NCI-H82 treated with DMSO at 0.1 percent for 48 hours (cell line): ENCODE results near the gene PTPRN2.
"Not testable (repeated sequence)": the region's sequence is repeated elsewhere in the genome, so short reads cannot be mapped to it uniquely, and the experiment has no call there.

Source experiments
- DNase-seq: peaks from one replicate; lab custom pipeline; 2025; ENCODE audit not compliant: unreplicated experiment; lab: John Stamatoyannopoulos, UW

PTPRN2 gene

DNA sequence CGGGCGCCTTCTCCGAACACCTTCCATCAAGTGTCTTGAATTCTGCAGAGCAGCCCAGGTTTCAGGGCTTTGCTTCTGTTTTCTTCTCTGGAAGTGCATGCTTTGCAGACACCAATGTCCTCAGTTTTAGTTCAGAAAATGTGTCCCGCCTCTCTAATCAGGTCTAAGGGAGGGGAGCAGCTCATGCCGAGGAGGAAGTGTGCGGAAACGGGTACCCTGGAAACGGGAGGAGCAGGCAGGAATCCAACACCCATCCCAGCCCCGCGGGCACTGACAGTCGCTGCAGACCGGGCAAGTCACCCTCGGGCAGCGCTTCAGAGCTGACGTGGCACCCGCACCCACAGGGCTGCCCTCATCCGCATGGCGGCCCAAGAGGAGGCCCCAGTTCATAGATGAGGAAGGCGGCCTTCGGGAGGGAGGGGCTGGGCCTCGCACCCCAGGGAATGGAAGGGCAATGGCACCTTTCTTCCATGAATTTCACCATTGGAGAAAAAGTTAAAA, 912.1 kb downstream of the PTPRN2 start:
- DNase-seq = no peak

DNA sequence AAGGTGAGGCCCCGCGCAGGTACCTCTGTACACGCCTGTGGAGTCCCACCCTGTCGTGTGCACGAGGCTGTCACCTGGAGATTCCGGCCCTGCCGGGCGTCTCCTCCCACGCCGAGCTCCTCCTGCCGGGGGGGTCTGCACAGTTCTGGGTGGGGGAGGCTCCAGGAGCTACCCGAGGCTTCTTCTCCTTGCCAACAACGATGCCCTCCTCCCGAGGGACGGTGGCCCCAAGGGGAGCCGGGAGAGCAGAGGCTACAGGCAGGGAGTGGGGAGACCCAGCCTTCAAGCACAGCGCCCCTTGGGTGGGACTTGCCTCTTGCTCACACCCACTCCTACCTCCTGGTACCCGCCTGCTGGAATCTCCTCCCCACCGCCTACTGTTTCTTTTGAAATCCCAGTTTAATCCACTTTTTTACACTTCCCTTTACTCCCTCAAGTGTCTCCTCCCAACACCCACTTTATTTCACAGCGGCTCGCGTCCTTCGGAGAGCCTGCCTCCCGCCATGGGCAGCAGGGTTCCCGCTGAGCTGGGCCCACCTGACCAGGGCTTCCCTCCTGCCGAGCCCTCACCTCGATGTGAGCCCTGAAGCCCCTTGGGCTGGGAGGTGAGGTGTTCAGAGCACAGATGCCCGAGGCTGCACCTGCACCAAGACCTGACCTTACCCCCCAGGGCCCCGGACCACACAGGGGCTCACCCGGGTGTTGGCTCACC, 912.8 kb downstream of the PTPRN2 start:
- no peak for DNase-seq

GRCh38 chr7:157674027-157674714, 913.5 kb downstream of the PTPRN2 start:
- DNase-seq = no peak

- DNase-seq = no peak
These were observed 914.0 kb downstream of the PTPRN2 start for GRCh38 chr7:157673573-157673972.

DNA sequence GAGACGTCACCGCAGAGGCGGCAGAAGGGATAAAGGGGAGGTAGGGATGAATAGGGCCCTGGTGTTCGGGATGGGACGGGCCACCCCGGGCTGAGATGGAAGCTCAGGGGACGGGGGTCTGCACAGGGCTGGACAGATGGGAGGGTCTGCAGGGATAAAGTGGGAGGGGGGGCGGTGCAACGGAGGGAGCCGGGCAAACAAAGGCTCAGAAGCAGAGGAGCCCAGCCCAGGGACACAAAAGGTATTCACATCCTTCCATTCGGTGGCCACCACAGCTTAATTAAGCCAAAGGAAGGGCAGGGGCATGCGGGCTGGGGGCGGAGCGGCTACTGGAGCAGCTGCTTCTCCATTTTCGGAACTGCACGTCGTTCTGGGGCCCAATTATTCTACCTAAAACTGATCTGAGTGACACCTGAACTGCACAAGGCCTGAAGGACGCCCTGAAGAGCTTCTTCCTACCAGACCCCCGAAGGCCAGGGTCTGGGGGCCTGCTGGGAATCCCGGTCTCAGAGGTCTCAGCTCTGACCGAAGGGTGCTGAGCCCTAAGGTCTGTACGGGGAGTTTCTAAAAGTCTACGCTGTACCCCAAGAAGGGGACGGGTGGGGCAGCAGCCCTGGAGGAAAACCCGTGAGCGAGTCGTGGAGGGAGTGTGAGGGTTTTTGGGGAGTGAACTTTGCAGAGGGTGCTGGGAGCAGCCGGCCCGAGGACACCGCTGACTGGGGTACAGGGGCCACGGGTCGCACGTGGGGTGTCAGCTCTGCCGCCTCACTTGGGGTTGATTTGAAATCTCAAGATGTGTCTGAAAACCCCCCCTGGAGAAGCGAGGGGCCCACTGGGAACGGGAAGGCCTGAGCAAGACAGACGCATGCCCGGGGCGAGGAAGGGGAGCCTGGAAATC, 916.0 kb downstream of the PTPRN2 start:
- DNase-seq = no peak

GRCh38 chr7:157670490-157671357, 916.9 kb downstream of the PTPRN2 start:
- DNase-seq = no peak

DNA sequence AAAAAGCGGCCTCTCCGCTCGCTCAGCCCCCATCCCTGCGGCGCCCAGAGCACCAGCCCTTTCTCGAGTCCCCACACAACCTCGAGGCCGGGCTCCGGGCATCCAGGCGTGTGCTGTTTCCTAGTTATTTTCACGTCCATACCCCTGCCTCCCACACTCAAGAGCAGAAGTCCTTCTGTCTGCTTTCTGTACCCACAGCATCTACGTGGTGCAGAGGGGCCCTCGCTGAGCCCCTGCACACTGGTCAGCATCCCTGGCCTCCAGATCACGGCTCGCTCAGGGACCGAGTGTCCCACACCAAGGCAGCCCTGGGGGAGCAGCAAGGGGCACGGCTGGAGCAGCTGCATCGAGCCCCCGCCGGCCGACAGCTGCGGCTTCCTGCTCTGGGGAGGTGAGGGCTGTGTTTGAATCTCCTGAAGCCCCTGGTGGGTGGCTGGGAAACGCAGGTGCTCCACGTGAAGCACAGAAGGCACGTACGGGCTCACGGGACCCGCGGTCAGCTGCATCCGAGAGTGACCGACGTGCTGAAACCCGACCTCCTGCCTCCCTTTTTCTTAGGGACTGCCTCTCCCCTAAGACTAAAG, 917.8 kb downstream of the PTPRN2 start:
- DNase-seq = no peak

- DNase-seq = no peak
These were observed 918.5 kb downstream of the PTPRN2 start for GRCh38 chr7:157668884-157669767.

GRCh38 chr7:157668221-157668883, 919.3 kb downstream of the PTPRN2 start:
- DNase-seq = no peak

GRCh38 chr7:157667731-157668130, 919.9 kb downstream of the PTPRN2 start:
- DNase-seq = no peak

GRCh38 chr7:157667261-157667660, 920.4 kb downstream of the PTPRN2 start:
- no peak for DNase-seq

- DNase-seq = no peak
These were observed 921.0 kb downstream of the PTPRN2 start for GRCh38 chr7:157666530-157667040.

DNA sequence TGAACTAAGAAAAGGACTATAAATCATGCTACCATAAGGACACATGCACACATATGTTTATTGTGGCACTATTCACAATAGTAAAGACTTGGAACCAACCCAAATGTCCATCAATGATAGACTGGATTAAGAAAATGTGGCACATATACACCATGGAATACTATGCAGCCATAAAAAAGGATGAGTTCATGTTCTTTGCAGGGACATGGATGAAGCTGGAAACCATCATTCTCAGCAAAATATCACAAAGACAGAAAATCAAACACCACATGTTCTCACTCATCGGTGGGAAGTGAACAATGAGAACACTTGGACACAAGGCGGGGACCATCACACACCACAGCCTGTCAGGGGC, 922.0 kb downstream of the PTPRN2 start:
- DNase-seq = not testable (repeated sequence)

- DNase-seq = no peak
These were observed 922.6 kb downstream of the PTPRN2 start for GRCh38 chr7:157664871-157665633.

- no peak for DNase-seq
These were observed 923.6 kb downstream of the PTPRN2 start for GRCh38 chr7:157664034-157664433.

DNA sequence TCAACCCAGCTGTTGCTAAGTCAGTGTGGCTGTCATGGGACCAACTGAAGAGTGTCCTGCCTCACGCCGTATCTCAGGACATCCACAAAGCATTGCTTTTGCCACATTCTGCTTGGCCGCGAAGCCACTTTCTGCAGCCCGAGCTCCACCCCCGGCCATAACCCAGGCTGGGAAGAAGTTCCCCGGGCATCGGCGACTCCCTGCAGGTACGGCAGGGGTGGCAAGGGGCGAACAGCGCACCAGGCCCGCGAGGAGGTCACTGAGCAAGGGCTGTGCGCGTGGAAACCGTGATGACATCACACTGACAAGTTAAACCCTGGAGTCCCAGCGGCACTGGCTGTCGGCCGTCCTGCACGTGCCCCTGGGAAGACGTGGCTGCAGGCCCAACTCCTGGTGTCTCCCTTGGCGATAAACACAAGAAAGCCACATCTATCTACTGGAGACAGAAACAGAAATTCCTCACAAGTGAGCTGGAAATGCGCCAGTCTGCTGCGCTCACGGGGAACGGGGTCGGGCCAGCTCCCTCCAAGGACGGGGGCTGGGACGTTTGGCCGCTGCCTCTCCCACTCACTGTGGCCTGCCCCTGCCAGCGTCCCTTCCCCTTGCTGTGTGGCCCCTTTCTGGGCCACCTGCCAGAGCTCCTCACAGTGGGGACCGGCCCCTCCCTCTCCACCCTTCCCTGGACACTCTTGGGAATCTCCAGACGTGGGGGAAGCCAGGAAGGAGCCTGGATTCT, 924.5 kb downstream of the PTPRN2 start:
- DNase-seq = no peak
